GM12878 (cell line): ENCODE data around the gene ATP5PB.
A peak's percentile ranks its signal among the peaks of the same experiment; 100 is the strongest.

ENCODE experiments used
- BHLHE40 ChIP-seq, 2 experiments: fragments of 450-650 bp in 1 of 2; IDR thresholded peaks; 2 replicates each; pipeline ENCODE4 v1.6.1; 2011 to 2017; ENCODE audit warnings: low read depth in 2 of 2, borderline replicate concordance in 1 of 2, improper control_type of control experiment in 1 of 2, low read length in 1 of 2, mild to moderate bottlenecking in 1 of 2
- CEBPB ChIP-seq, 2 experiments: fragments of 150-350 bp in 1 of 2; IDR thresholded peaks; 2 replicates each; pipeline ENCODE4 v1.6.1; 2012 to 2014; ENCODE audit warnings: low read depth in 2 of 2, low read length in 2 of 2, borderline replicate concordance in 1 of 2, inconsistent platforms in 1 of 2
- CTCF ChIP-seq, 3 experiments: IDR thresholded peaks in 2 of 3; conservative IDR thresholded peaks in 1 of 3; 2 replicates each; pipeline ENCODE4 v1.5.1; 2011; ENCODE audit warnings: low read depth in 3 of 3, low read length in 3 of 3, mild to moderate bottlenecking in 3 of 3, control low read depth in 2 of 3, moderate library complexity in 2 of 3, inconsistent platforms in 1 of 3, mixed read lengths in 1 of 3; ENCODE audit not compliant: control insufficient read depth in 2 of 3, insufficient read depth in 1 of 3; ENCODE audit errors: extremely low read depth in 1 of 3
- KLF5 ChIP-seq: fragments of 450-650 bp; IDR thresholded peaks from 2 replicates; pipeline ENCODE4 v1.6.1; 2014; ENCODE audit warnings: mild to moderate bottlenecking; ENCODE audit not compliant: partially characterized antibody
- POLR2AphosphoS5 ChIP-seq: IDR thresholded peaks from 2 replicates; pipeline ENCODE4 v1.6.1; 2011; ENCODE audit warnings: mild to moderate bottlenecking, low read length, inconsistent platforms
- SMARCA5 ChIP-seq: fragments of 450-650 bp; IDR thresholded peaks from 2 replicates; pipeline ENCODE4 v1.6.1; 2017; ENCODE audit warnings: mild to moderate bottlenecking
- ZNF274 ChIP-seq: IDR thresholded peaks from one replicate; pipeline ENCODE4 v1.8.0; 2011; ENCODE audit not compliant: insufficient read length, insufficient read depth

GRCh38 chr1:111507411-111508201 is 58.3 kb downstream of the ATP5PB start:
- TF ChIP-seq POLR2AphosphoS5 (no peak), CTCF (IDR thresholded peaks at IDR 0.05 in 2 of 3, conservative IDR thresholded peaks at IDR 0.05 in 1 of 3; ENCODE audit: control insufficient read depth in 2 of 3, extremely low read depth in 1 of 3, insufficient read depth in 1 of 3, low read depth in 3 of 3, low read length in 3 of 3) (peak in 2 of 3 experiments; percentile 15 to 32; a peak in 1 of 6 replicates), KLF5 (no peak), SMARCA5 (no peak), BHLHE40 (IDR thresholded peaks at IDR 0.05; ENCODE audit: borderline replicate concordance in 1 of 2, low read depth in 2 of 2, low read length in 1 of 2) (peak in 1 of 2 experiments; percentile 12; a peak in 1 of 4 replicates), CEBPB (IDR thresholded peaks at IDR 0.05; ENCODE audit: borderline replicate concordance in 1 of 2, low read depth in 2 of 2, low read length in 2 of 2) (no peak), ZNF274 (no peak)
